ENCODE results near the gene ZNF383.
"Not testable (repeated sequence)": the region's sequence is repeated elsewhere in the genome, so short reads cannot be mapped to it uniquely, and the experiment has no call there.

Gene ZNF383

DNA sequence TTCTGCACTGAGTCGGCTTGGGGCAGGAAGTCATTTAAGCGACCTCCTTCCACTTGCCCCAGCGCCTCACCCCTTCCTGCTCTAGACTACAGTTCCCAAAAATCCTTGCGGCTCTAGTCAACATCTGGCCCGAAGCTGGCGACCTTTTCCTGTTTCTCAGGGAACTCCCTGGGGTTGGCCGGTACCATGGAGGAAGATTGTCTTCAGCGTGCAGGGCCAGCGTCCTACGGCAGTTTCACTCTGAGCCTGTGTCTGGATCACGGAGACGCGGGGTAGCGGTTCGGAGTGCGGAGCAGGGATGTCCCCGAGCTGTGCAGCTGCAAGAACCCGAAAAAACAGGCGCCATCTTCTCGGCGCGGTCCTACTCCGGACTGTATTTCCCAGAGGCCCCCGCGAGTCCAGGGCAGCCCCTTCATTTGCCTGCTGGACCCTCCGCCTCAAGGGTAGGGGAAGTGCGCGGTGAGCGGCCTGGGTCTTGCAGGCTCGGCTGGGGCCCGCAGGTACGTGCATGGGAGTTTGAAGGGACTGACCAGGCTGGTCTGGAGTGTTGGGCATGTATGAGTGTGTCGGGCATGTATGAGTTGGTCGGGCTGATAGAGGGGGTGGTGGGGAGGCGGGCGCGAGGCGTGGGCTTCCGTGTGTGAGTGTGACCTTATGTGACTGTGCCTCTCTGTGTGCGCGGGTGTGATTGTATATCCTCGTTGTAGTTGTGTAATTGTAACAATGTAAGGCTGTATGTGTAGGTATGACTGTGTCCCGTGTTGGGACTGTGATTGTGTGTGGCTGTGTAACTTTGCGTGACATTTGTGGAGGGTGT lies at the start of gene ZNF383:
ZNF383 (plus strand) TSS at position 440 of the 817 bp plus-strand sequence. CDS start 12,240 bp downstream, outside the sequence.
- DNase-seq, result peak; percentile 89

DNA sequence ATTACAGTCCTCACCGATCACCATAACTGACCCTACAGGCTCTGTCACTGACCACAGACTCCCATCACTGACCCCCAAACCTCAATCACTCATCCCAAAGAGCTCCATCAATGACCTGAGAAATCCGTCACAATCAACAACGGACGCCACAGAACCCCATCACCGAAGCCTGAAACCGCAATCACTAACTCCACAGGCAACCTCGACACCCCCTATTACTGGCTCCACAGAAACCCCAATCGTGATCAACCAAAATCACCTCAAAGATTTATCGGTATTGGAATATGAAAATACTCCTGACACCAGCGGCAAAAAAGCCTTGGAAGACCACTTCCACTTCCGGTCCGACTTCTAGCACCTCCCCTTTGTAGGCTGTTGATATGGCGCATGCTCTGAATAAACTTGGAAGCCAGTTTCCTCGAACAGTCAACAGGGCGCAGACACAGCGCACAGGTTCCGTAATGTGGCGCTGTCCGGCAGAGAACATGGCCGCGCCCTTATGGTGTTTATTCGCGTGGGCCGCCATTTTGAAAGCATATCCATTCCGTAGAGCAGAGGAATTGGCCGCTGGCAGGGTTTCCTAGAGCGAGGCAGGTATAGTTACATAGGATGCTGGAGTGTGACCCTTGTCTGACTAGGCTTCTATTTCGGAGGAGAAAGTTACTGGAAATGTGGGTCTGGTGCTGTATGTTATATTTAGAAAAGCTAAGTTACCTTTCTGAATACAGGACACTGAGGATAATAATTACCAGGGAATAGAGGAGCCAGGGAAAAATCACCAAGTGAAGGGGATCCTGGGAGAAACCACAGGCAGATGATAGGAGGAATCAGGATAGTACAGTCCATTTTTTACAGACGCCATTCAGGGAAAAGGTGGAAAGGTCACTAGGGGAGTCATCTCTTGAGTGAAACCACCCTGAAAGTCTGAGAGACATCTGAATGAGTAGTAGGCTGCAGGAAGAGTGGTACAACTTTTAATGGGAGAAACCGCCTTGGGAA lies 45.3 kb upstream of the ZNF383 start, which contains the start of gene ZNF585A:
ZNF585A (minus strand) TSS at position 328 of the 999 bp plus-strand sequence. CDS start 2,785 bp downstream, outside the sequence.
- DNase-seq, result peak; percentile 97

DNA sequence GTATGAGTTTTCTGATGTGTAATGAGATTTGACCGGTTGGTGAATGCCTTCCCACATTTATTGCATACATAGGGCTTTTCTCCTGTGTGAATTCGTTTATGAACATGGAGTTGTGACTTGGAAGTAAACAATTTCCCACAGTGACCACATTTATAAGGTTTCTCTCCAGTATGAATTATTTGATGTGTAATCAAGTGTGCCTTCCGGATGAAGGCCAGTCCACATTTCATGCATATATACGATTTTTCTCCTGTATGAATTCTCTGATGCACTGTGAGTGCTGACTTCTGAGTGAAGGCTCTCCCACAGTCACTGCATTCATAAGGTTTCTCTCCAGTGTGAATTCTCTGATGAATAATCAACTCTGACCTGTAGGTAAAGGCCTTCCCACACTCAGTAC lies 31.9 kb upstream of the ZNF383 start:
- DNase-seq, result not testable (repeated sequence)

DNA sequence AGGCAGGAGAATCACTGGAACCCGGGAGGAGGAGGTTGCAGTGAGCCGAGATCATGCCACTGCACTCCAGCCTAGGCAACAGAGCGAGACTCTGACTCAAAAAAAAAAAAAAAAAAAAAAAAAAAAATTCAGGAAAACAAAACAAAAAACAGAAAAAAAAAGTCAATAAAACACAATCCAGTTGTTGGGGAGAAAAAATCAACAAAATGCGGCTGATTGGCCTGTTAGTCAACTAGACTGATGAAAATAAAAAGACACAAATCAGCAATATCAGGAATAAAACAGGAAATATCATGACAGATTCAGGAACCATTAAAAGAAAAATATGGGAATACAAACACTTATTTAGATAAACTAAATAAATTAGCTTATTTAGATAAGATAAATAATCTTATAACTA lies 22.8 kb upstream of the ZNF383 start:
- DNase-seq, result not testable (repeated sequence)

DNA sequence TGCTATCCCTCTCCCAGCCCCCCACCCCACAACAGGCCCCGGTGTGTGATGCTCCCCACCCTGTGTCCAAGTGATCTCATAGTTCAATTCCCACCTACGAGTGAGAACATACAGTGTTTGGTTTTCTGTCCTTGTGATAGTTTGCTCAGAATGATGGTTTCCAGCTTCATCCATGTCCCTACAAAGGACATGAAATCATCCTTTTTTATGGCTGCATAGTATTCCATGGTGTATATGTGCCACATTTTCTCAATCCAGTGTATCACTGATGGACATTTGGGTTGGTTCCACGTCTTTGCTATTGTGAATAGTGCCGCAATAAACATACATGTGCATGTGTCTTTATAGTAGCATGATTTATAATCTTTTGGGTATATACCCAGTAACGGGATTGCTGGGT lies 20.9 kb upstream of the ZNF383 start:
- DNase-seq, result not testable (repeated sequence)

DNA sequence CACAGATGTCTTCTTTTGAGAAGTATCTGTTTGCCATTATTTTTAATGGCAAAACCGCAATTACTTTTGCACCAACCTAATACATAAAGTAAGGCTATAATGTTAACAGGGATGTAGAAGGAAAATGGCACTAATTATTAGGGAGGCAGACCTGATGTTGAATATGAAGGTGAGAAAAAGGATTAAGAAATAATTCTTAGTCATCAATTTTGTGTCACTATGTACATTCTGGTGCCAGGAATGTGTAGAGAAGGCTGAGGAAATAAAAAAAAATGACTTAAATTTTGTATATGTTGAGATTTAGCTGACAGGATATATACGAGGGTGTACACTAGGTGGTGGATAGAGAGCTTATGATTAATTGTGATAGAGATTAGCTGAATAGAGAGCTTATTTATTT lies 20.2 kb upstream of the ZNF383 start:
- DNase-seq, result no peak

DNA sequence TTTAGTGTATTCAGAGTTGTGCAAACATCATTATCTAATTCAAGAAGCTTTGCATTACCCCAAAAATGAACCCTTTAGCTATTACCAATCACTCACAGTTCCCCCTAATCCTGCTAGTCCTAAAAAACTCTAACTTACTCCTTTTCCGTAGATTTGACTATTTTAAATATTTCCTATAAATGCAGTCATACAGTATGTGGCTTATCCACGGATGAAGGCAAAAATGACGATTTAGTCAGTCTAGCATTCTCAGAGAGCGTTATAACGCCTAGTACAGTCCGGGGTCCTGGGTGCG lies 587 bp upstream of the ZNF383 start:
- no peak for DNase-seq

DNA sequence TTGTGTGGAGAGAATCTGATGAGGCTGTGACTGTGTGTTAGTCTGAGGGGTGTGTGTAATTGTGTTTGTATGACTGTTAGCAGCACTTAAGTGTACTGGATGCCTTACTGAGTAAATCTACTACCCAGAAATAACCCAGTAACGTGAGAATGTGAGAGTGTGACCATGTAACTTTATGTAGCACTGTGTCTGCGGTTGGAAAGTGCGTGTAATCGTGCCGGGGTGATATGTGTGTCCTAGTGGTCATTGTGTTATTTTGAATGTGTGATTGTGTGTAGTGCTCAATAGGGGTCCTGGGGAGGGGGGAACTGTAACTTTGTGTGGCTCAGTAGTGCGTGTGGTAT lies 550 bp downstream of the ZNF383 start:
- no peak for DNase-seq

DNA sequence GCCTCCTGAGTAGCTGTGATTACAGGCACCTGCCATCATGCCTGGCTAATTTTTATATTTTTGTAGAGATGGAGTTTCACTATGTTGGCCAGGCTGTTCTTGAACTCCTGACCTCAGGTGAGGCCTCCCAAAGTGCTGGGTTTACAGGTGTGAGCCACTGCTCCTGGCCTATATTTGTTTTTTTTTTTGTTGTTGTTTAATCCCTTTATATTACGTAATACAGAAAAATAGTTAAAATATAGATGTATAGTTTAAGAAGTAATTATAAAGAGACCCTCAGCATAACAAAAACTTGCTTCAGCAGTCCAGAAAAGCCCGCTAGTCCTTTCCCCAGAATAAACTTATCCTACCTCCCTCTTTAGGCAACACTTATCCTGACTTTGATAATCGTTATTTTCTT lies 2.4 kb downstream of the ZNF383 start:
- no peak for DNase-seq

DNA sequence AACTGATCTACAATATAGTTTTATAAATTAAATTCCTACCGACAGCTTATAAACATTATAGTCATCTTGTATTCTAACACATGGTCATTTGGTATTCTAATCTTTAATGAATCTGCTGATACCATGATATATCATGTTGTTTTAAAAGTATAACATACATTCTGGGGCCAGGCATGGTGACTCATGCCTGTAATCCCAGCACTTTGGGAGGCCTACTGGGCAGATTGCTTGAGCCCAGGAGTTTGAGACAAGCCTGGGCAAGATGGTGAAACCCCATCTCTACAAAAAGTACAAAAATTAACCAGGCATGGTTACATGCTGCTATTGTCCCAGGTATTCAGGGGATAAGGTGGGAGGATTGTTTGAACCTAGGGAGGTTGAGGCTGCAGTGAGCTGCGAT lies 3.1 kb downstream of the ZNF383 start:
- no peak for DNase-seq

DNA sequence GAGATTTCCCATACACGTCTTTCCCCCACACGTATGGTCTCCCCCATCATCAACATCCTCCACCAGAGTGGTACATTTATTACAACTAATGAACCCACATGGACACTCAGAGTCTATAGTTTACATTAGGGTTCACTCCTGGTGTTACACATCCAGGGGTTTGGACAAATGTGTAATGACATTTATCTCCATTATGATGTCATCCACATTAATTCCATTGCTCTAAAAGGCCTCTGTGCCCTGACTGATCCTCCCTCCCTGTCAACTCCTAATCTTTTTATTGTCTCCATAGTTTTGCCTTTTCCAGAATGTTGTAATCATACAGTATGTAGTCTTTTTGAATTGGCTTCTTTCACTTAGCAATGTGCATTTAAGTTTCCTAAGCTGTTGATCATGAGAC lies 8.2 kb downstream of the ZNF383 start:
- DNase-seq, result no peak

DNA sequence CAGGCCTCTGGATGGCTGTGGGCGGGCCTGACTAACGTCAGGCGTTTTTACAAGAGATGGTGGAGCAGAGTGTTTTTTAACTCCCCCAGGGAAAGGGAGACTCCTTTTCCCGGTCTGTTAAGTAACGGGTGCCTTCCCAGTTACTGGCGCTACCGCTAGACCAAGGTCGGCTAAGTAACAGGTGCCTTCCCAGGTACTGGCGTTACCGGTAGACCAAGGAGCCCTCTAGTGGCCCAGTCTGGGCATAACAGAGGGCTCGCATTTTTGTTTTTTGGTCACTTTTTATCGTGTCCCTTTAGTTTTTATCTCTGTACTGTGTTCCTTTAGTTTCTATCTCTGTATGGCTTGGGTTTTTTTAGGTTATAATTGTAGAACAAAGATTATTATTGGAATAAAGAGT lies 10.0 kb downstream of the ZNF383 start:
- no peak for DNase-seq

DNA sequence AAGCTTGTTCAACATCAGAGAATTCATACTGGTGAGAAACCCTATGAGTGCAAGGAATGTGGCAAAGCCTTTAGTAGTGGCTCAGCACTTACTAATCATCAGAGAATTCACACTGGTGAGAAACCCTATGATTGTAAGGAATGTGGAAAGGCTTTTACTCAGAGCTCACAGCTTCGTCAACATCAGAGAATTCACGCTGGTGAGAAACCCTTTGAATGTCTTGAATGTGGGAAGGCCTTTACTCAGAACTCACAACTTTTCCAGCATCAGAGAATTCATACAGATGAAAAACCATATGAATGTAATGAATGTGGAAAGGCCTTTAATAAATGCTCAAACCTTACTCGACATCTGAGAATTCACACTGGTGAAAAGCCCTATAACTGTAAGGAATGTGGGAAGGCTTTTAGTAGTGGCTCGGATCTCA lies 25.2 kb downstream of the ZNF383 start:
- DNase-seq, result no peak

DNA sequence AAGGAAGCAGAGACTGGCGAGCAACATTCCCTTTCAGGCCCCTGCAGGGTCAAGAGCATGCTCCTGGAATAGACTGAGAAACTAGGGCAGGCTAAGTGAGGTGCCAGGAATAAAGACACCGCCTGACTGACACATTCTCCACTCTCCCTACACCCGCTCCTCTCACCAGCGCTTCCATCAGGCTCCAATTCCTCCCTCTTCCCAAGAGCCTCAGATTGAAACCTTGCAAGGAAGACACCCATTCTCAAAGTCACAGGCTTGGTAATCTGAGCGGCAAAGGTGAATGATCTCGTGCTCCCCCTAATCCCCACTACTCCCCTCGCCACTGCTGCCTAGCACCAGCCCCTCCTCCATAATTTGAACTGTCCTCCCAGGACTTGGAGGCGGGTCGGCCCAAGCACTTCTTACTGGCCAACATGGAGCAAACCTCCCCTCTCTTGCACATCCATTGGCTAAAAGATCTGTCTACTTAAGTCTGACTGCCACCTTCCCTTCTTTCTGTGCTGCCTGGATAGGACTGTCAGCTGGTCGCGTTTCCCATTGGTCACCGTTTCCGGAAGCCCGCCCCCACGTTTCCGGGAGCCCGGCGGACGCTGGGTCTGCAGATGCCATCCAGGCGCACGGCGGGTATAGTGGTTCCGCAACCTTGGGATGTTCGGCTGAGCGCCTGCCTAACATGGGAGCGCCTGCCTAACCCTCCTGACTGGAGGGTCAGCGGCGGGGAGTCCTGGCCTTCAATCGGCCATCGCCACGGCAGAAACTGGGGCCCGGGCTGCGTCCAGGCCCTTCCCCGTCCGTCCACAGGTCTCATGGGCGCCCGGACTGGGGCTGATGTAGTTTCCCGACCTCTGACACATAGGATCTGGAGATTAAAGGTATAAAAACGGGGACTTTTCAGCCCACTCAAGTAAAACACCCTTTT lies 33.6 kb downstream of the ZNF383 start:
- peak; percentile 95 for DNase-seq

DNA sequence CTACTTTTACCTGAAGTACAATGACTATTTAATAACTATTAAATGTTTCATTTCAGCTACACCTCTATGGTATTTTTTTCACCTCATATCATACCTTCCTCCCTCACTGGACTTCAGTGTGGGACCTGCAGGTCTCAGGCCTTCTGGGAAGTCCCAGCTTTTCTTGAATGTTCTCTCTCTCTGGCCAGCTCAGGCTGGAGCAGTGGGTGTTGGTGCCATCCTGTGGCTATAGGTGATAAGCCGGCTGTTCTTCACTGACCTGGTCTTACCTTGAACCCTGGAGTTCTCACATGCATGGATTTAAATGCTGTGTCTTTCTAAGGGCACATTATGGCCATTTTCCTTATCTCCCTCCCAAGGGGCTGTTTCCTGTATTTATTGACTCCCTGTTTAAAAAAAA lies 45.0 kb downstream of the ZNF383 start:
- DNase-seq, result not testable (repeated sequence)

DNA sequence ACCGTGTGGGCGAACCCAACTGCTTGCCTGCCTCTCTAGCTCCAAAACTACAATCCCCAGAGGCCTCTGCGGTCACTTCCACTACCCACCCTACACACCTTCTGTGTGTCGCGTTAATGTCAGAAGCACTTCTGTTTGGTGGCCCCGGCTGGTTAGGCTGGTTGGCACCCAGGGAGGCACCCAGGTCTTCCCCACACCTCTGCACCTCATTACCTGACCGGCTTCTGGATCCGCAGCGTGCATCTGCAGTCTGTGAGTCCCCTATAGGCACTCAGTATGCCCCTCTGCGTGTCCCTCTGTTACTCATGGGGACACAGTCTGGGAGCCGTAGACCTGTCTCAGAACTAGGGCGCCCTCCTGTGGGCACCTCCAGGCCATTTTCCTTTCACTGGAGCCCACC lies 49.0 kb downstream of the ZNF383 start:
- not testable (repeated sequence) for DNase-seq

DNA sequence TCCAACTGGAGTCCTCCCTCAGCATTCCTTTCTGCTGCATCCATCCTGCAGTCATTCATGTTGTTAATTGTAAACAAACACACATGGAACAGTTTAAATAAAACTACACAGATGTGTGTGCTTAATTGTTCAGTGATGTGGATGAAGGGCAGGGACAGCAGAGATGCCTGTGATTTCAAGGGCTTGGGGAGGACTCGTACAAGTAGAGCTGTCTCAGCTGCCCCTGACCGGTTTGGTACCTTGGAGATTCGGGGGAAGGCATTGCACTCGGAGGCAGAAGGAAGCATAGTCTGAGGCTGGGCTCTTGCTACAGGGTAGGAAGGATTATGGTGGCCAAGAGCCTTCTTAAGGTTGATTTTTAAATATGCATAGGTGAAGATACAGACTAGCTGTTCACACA lies 49.7 kb downstream of the ZNF383 start:
- DNase-seq, result peak; percentile 1

DNA sequence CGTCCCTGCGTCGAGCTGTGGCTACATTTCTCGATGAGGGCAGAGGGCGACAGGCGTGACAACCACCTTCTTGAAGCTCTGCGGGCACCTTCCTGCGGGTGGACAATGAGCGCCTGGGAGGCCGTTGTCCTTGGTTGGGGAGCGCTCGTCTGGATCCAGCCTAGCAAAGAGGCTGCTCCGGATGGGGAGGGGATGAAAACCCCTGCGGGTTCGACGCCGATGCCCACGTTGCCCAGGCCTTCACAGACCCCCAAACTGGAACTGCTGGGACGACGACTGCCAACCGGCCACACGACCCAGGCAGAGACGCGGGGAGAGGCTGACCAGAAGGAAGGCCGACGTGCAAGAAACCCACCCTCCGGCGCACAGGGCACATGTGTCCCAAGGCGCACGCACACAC lies 62.6 kb downstream of the ZNF383 start:
- not testable (repeated sequence) for DNase-seq

DNA sequence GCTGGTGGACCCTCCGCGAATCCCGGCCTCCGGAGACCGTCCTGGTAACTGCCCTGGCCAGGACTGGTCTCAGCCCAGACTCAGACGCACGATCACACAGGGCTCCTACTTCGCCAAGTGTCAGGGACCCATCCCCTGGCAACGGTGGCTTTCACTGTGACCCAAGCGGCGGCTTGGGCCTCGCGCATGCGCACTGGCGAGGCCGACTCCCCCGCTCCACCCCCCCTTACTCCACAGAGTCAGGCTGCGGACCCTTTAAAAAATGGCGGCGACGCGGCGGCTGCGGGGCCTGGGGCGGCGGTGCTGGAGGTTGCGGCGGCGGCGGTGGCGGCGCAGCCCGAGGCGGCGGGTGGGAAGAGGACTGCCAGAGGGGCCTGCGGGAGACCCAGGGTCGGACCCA lies 66.0 kb downstream of the ZNF383 start:
- not testable (repeated sequence) for DNase-seq

DNA sequence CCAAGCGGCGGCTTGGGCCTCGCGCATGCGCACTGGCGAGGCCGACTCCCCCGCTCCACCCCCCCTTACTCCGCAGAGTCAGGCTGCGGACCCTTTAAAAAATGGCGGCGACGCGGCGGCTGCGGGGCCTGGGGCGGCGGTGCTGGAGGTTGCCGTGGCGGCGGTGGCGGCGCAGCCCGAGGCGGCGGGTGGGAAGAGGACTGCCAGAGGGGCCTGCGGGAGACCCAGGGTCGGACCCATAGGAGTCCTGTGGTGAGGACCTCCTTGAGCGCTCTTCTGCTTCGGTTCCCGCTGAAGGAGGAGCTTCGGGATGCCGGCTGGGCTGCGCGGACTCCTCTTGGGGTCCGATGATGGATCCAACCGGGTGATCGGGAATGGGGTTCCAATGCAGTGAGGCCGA lies 71.2 kb downstream of the ZNF383 start:
- not testable (repeated sequence) for DNase-seq

DNA sequence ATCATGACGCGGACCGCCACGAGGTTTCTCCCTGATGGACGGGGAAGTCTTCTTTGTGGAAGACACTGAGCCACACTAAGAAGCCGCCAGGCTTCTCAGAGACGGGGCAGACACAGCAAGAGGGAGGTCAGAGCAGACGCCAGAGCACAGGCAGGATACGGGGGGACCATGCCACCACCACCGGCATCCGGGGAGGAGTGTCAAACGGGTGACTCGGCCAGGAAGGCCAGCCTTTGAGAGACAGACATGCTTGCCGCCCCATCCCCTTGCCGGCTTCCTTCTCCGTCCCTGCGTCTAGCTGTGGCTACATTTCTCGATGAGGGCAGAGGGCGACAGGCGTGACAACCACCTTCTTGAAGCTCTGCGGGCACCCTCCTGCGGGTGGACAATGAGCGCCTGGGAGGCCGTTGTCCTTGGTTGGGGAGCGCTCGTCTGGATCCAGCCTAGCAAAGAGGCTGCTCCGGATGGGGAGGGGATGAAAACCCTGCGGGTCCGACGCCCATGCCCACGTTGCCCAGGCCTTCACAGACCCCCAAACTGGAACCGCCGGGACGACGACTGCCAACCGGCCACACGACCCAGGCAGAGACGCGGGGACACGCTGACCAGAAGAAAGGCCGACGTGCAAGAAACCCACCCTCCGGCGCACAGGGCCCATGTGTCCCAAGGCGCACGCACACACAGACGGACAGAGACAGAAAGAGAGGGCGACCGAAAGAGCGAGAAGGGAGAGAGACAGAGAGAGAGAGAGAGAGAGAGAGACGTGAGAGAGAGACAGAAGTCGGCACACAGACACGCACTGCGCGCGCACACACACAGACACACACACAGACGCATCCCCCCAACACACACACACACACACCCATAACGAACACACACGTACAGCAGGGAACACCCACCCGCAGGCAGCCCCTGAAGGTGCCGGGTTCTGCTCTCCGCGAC lies 75.3 kb downstream of the ZNF383 start:
- DNase-seq, result not testable (repeated sequence)
